Erythroblast (primary cell): ENCODE results near the gene FYN.

ENCODE experiments used
- DNase-seq, 2 experiments: peaks; one replicate each; lab custom pipeline; 2025; lab: John Stamatoyannopoulos, UW
- GATA1 ChIP-seq: IDR thresholded peaks from 2 replicates; pipeline ENCODE4 v1.6.1; 2011; ENCODE audit warnings: low read depth, mild to moderate bottlenecking, control low read depth, low read length, moderate library complexity
- POLR2A ChIP-seq: IDR thresholded peaks from 2 replicates; pipeline ENCODE4 v1.6.1; 2011; ENCODE audit warnings: mild to moderate bottlenecking, low read length

The FYN gene

DNA sequence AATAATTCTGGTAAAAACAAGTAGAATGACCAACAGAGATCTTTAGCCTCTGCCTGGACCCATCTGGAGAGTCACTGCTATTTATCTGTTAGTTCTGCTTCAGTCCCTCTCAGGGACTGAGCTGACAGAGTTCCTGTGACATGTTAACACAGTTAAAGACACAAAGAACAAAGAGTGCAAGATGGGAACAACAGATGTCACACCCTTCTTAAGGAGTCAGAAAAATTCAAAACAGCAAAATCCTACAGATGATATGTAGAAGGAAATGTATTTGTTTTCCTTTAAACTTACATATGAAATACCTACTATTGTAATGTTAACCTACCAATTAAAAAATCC is 102.2 kb downstream of the FYN start:
- TF ChIP-seq GATA1 (no peak), POLR2A (no peak)

GRCh38 chr6:111770263-111771093 is 102.8 kb downstream of the FYN start:
- DNase-seq: no peak
- TF ChIP-seq POLR2A (no peak), GATA1 (no peak)

More for the DNA sequence above, 102.2 kb downstream of the FYN start:
- no peak for DNase-seq

- TF ChIP-seq GATA1 (no peak), POLR2A (no peak)
- no peak for DNase-seq
These were observed 103.7 kb downstream of the FYN start for GRCh38 chr6:111769365-111770152.

DNA sequence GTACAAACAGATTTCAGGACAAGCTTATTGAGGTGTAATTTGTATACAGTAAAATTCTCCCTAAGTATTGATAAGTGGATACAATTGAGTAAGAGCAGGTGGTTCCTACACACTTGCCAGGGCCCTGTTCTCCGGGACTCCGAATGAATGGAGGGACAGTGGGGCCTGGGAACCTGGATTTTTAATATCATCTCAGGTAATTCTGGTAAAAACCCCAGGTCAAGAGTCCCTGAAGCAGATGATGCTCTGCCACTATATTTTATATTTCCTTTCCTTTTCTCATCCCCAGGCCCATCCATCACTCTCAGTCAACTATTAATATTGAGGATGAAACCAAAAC is 104.9 kb downstream of the FYN start:
- DNase-seq: no peak
- no peak for TF ChIP-seq GATA1
- no peak for TF ChIP-seq POLR2A

DNA sequence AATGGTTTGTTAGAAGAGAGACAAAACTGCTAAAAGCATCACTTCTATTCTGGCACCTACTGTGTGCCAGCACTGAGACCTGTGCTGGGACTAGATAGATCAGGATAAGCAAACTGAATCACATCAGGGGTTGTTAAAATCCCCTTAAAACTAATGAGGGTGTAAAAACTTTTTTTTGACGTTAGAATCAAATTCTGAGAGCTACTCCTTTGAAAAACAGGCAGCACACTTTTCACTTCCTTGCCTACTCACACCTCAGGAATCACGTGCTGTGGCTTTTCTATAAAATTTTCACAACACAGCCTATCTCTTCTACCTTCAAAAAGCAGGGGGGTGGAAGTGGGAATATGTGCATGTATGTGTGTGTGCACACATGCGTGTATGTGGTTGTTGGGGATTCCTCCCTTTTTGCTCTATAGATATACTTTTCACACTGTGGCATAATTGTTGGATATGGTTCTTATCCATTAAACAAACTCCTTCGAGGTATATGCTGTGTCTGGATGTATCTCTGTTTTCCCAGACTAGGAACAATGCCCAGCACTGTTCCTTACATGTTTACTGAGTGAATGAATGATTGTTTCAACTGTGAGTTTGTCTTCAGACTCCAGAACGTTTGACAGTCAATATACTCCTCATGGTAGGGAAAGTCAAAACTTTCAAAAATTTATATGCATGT is 105.4 kb downstream of the FYN start:
- no peak for DNase-seq
- TF ChIP-seq GATA1 (no peak), POLR2A (no peak)

DNA sequence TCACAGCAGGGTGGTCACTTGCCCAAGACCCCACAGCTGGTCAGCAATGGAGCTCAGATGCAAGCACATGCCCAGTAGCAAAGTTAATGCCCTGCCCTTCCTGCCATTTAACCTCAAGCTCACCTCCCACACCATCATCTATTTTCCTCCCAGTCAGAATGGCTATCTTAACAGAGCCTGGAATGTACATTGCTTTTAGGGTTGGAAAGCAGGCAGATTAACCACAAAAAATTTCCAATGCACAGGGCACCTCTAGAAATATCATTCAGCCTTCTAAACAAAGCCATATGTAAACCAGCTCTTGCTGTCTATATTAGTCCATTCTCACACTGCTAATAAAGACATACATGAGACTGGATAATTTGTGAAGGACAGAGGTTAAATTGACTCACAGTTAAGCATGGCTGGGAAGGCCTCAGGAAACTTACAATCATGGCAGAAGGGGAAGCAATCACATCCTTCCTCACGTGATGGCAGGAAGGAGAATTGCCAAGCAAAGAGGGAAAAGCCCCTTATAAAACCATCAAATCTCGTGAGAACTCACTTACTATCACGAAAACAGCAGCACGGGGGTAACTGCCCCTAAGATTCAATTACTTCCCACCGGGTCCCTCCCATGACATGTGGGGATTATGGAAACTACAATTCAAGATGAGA is 106.9 kb downstream of the FYN start:
- no peak for TF ChIP-seq GATA1
- no peak for TF ChIP-seq POLR2A
- DNase-seq: no peak

DNA sequence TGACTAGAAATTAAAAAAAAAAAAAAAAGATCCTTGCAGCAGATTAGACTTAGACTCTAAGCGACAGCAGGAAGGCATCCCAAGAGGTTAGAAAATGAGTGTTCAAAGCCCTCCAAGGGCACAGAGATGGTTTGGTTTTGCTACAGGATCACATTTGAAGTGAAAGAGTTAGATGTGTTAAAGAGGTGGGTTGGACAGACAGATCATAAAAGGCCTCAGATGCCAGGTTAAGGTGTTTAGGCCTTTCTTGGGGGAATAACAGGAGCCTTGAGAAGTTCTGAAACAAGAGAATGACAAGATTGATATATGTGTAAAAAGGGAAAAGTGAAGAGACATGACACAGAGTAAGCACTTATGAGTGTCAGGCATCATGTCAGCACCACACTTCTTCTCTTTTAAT is 107.5 kb downstream of the FYN start:
- no peak for DNase-seq
- TF ChIP-seq POLR2A (no peak), GATA1 (no peak)

DNA sequence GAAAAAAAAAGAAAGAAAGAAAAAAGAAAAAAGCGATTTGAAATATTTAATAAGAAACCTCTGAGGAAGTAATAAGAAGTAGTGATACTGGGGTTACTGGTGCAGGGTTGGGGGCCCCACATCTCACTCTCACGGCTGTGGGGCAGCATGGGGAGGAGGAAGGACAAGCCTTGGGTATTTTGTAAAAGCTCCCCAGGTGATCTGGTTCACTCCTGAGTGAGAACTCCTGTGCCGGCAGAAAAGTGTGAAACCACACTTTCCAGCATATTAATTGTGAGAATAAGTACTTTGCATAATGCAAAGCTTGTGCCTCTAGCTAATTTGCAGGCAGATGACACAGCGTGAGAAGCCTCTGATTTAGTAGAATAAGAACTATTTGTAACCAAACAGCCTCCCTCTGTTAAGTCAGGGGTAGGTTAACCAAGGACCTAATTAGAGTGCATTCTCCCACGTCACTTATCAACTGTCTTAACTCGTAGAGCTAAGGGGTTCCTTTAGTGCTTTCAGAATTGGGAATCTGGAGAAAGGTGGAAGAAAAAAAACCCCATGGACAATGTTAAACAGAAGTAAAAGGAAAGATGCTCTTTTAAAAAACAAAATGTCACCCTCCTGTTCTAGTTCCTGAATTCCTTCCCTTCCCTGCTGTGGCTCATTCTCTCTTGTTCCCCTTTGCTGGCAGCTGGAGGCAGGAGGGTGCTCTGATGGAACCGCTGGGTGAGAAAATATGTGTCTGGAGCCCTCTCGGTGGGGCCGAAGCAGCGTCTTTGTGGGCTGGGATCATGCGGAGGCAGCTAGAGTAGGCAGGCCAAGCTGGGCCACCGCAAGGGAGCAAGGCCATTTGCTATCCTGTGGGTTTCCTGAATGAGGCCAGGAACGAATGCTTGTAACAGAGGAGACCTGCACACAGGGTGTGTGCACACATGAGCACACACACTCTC is 108.7 kb downstream of the FYN start:
- no peak for DNase-seq
- no peak for TF ChIP-seq POLR2A
- TF ChIP-seq GATA1: no peak

GRCh38 chr6:111763381-111763780 is 109.9 kb downstream of the FYN start:
- no peak for DNase-seq
- TF ChIP-seq GATA1 (no peak), POLR2A (no peak)

DNA sequence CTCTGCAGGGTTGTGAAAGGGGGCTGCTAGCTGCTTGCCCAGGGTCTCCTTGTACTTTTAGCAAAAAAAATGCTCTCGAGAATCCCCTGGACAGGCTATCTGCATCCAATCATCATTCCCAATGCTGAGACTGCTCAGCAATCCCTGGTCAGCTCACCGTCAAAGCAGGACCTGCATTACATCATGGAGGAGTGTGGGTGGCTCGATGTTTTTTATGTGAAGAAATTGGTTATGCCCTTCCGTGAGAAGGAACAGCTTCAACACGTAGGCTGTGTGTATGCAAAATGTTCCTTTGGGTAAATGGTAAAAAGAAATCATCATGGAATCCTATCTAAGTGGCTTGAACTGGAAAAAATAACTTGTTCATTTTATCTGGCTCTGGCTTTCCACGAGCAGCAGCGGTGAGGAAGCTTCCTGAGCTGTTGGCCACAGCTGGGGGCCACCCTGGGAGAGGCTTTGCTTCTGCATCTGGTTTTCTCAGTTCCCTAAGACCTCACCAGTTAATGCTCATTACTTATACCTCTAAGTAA is 111.4 kb downstream of the FYN start:
- TF ChIP-seq GATA1 (no peak), POLR2A (no peak)
- no peak for DNase-seq

- no peak for DNase-seq
- TF ChIP-seq GATA1: no peak
- no peak for TF ChIP-seq POLR2A
These were observed 112.0 kb downstream of the FYN start for GRCh38 chr6:111761212-111761611.

DNA sequence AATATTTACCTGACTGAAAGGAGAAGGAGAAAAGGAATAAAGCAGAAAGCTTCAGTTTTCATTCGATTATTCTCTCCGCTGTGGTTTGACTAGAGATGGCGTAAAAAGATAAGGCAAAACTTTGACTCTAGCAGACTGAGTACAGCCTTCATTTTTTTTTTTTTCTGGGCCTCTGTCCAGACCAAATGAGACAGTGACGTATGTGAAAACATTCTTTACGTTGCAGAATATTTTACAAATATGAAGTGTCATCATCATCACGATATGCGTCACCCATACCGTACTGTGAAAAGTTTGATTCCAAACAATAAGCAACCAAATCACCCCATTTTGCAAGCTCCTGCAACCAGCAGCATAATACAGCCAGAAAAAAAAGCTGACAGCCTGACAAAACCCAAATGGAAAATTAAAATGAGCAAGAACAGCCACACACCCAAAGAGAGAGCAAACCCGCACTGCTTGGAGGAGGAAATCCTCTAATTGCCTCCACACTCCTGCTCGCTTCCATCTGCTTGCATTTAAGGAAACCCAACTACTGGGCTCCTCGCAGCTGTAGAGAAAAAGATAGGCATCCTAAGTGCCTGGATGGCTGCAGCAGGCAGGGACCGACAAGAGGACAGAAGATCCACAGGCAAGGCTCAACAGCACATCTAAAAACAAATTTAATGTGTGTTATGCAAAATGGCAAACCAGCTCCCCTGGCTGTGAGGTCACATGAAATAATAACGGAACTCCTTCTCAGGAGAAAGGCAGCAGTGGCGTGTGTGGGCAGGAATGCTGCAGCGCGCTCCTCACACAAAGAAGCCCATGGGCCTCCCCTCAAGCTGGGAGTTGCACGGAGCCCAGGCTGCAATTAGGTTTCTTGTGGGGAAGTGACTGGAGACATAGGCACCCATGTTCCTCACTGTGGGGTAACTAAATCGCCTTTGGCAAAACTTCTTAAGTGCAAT is 113.1 kb downstream of the FYN start:
- no peak for DNase-seq
- TF ChIP-seq GATA1 (no peak), POLR2A (no peak)
